HCT116 (cell line): ENCODE results near the gene MED25. TPM values are rescaled to one million over a fixed set of nuclear protein-coding genes. Genes with fewer than 3 reads are reported as not detected.
A peak's percentile ranks its signal among the peaks of the same experiment; 100 is the strongest.

Source experiments
- ATAC-seq: fragments of 200-7000 bp; cut with Tn5 transposase; 2 replicates; pipeline ENCODE4 v1.9.1; 2020; ENCODE audit warnings: mild to moderate bottlenecking, moderate library complexity
- BruUV-seq: library from RNA; stranded (reverse); fragments of 400-500 nt; replicated peaks from 2 replicates; lab custom pipeline; 2021; lab: Mats Ljungman, UMichigan
- CTCF ChIA-PET: fragments of 300-600 bp; sonication (Branson Sonifier 250); formaldehyde crosslinking; loops from one replicate; lab custom pipeline; 2021; ENCODE audit warnings: antibody characterized with exemption; lab: Charles Lee
- POLR2A ChIA-PET: fragments of 300-600, 350-600 bp; sonication (Branson Sonifier 250); formaldehyde crosslinking; loops from one replicate; lab custom pipeline; 2021; ENCODE audit warnings: antibody characterized with exemption; lab: Charles Lee
- RAD21 ChIA-PET, 2 experiments: fragments of 300-600 bp; sonication (Branson Sonifier 250); formaldehyde crosslinking; loops; one replicate each; lab custom pipeline; 2023; ENCODE audit warnings: low total read pairs in 2 of 2; ENCODE audit not compliant: uncharacterized antibody in 2 of 2, unreplicated experiment in 2 of 2, low non-redundant PET in 1 of 2; lab: Charles Lee
- DNase-seq: peaks from one replicate; pipeline ENCODE4 v3.0.0-alpha.2; 2010; ENCODE audit warnings: low read depth, low spot score
- H2AFZ ChIP-seq: fragments of 200-600 bp; shearing (Covaris generic), sonication (generic); 2 replicates; pipeline ENCODE4 v1.6.1; 2017; ENCODE audit warnings: low read depth, mixed run types, mixed read lengths, antibody characterized with exemption, low read length; ENCODE audit not compliant: poor library complexity, severe bottlenecking
- H3K27ac ChIP-seq: 2 replicates; pipeline ENCODE4 v1.5.1; 2012; ENCODE audit warnings: low read depth, low read length
- H3K27me3 ChIP-seq: fragments of 200-600 bp; sonication (generic); 2 replicates; pipeline ENCODE4 v1.6.1; 2016; ENCODE audit warnings: mixed run types, low read length, mixed read lengths; ENCODE audit not compliant: insufficient read depth
- H3K36me3 ChIP-seq, 2 experiments: fragments of 200-500 bp in 1 of 2; fragments of 200-600 bp in 1 of 2; sonication (Bioruptor generic) in 1 of 2; sonication (generic) in 1 of 2; 2 replicates each; pipeline versions ENCODE4 v1.5.1 to v1.6.1; 2014 to 2016; ENCODE audit warnings: low read length in 2 of 2, inconsistent platforms in 1 of 2, mixed read lengths in 1 of 2, mixed run types in 1 of 2; ENCODE audit not compliant: insufficient read depth in 2 of 2, control insufficient read depth in 1 of 2
- H3K4me1 ChIP-seq, 2 experiments: fragments of 200-600 bp in 1 of 2; sonication (generic) in 1 of 2; 2 replicates each; pipeline versions ENCODE4 v1.5.1 to v1.6.1; 2012 to 2017; ENCODE audit warnings: low read length in 2 of 2, inconsistent platforms in 1 of 2, mild to moderate bottlenecking in 1 of 2, mixed read lengths in 1 of 2, mixed run types in 1 of 2, moderate library complexity in 1 of 2; ENCODE audit not compliant: insufficient read depth in 2 of 2, control insufficient read depth in 1 of 2
- H3K4me2 ChIP-seq: fragments of 200-600 bp; sonication (generic); 2 replicates; pipeline ENCODE4 v1.6.1; 2017; ENCODE audit warnings: mixed run types, low read length, mixed read lengths
- H3K4me3 ChIP-seq, 2 experiments: fragments of 200-600 bp in 1 of 2; sonication (generic) in 1 of 2; replicated peaks in 1 of 2; 2 replicates each; pipeline ENCODE4 v1.5.1; 2011 to 2016; ENCODE audit warnings: low read length in 2 of 2, control low read depth in 1 of 2, low read depth in 1 of 2, mild to moderate bottlenecking in 1 of 2, mixed read lengths in 1 of 2, mixed run types in 1 of 2
- H3K79me2 ChIP-seq: fragments of 200-600 bp; sonication (generic); 2 replicates; pipeline ENCODE4 v1.6.1; 2017; ENCODE audit warnings: mild to moderate bottlenecking, mixed run types, low read length, moderate library complexity, mixed read lengths; ENCODE audit not compliant: insufficient read depth
- H3K9ac ChIP-seq: fragments of 200-600 bp; sonication (generic); 2 replicates; pipeline ENCODE4 v1.6.1; 2016; ENCODE audit warnings: low read length, mixed read lengths
- H3K9me2 ChIP-seq: fragments of 200-600 bp; sonication (generic), shearing (Covaris generic); 2 replicates; pipeline ENCODE4 v1.6.1; 2017; ENCODE audit warnings: mixed run types, mild to moderate bottlenecking, moderate library complexity; ENCODE audit not compliant: insufficient read depth
- H3K9me3 ChIP-seq, 2 experiments: fragments of 200-500 bp in 1 of 2; fragments of 200-600 bp in 1 of 2; sonication (Bioruptor generic) in 1 of 2; sonication (generic) in 1 of 2; 2 replicates each; pipeline ENCODE4 v1.6.1; 2014 to 2017; ENCODE audit warnings: low read length in 2 of 2, mixed read lengths in 2 of 2, inconsistent platforms in 1 of 2, low read depth in 1 of 2, mild to moderate bottlenecking in 1 of 2, mixed run types in 1 of 2, moderate library complexity in 1 of 2; ENCODE audit not compliant: control insufficient read depth in 1 of 2, insufficient read depth in 1 of 2
- H4K20me1 ChIP-seq: fragments of 200-600 bp; sonication (generic), shearing (Covaris generic); 2 replicates; pipeline ENCODE4 v1.6.1; 2017; ENCODE audit warnings: mixed run types, mild to moderate bottlenecking, moderate library complexity; ENCODE audit not compliant: insufficient read depth
- CBX3 ChIP-seq: IDR thresholded peaks from 2 replicates; pipeline ENCODE4 v1.6.1; 2012; ENCODE audit warnings: low read depth
- CEBPB ChIP-seq: IDR thresholded peaks from 2 replicates; pipeline ENCODE4 v1.6.1; 2012; ENCODE audit warnings: low read depth
- EGR1 ChIP-seq: IDR thresholded peaks from 2 replicates; pipeline ENCODE4 v1.6.1; 2012; ENCODE audit warnings: low read depth
- EZH2phosphoT487 ChIP-seq: fragments of 200-600 bp; IDR thresholded peaks from 2 replicates; pipeline ENCODE4 v1.6.1; 2018; ENCODE audit warnings: antibody characterized with exemption, borderline replicate concordance
- FOSL1 ChIP-seq: IDR thresholded peaks from 2 replicates; pipeline ENCODE4 v1.6.1; 2012; ENCODE audit warnings: low read depth
- JUND ChIP-seq: IDR thresholded peaks from 2 replicates; pipeline ENCODE4 v1.6.1; 2012
- POLR2AphosphoS5 ChIP-seq: IDR thresholded peaks from 2 replicates; pipeline ENCODE4 v1.6.1; 2011; ENCODE audit warnings: mild to moderate bottlenecking, low read depth, low read length, moderate library complexity
- SIN3A ChIP-seq: IDR thresholded peaks from 2 replicates; pipeline ENCODE4 v1.6.1; 2012; ENCODE audit warnings: low read depth
- SP1 ChIP-seq: IDR thresholded peaks from 2 replicates; pipeline ENCODE4 v1.6.1; 2012; ENCODE audit warnings: low read depth
- SRF ChIP-seq: IDR thresholded peaks from 2 replicates; pipeline ENCODE4 v1.6.1; 2012; ENCODE audit warnings: low read depth
- TCF7L2 ChIP-seq: IDR thresholded peaks from 2 replicates; pipeline ENCODE4 v1.7.0; 2011; ENCODE audit warnings: borderline replicate concordance, inconsistent platforms; ENCODE audit not compliant: insufficient read depth, insufficient read length; ENCODE audit errors: extremely low read depth
- YY1 ChIP-seq: IDR thresholded peaks from 2 replicates; pipeline ENCODE4 v1.6.1; 2011; ENCODE audit warnings: low read length, low read depth, moderate library complexity, mild to moderate bottlenecking; ENCODE audit not compliant: insufficient replicate concordance; ENCODE audit errors: extremely low read depth
- ZNF274 ChIP-seq: fragments of 200-500 bp; sonication (Bioruptor generic); IDR thresholded peaks from 2 replicates; pipeline ENCODE4 v1.6.1; 2014; ENCODE audit warnings: mild to moderate bottlenecking, low read depth, low read length, inconsistent platforms
- intact Hi-C: fragments of 100-400 bp; cut with micrococcal nuclease; formaldehyde crosslinking; loops from 2 replicates; pipeline ENCODE4 v1.10.0; 2022
- total RNA-seq: library from RNA; stranded (reverse); gene quantifications from one replicate; pipeline ENCODE4 v1.2.1, GENCODE V29; 2021; ENCODE audit not compliant: unreplicated experiment
- TF ChIP-seq, protein P1 (sequence below): IDR thresholded peaks from 2 replicates; pipeline ENCODE4 v1.6.1; 2012; ENCODE audit warnings: low read depth
- TF ChIP-seq, protein P2 (sequence below), 3 experiments: fragments of 200-600 bp in 1 of 3; sonication (generic) in 1 of 3; IDR thresholded peaks in 2 of 3; conservative IDR thresholded peaks in 1 of 3; 2 replicates each; pipeline ENCODE4 v1.5.1; 2012 to 2017; ENCODE audit warnings: low read depth in 2 of 3, low read length in 2 of 3, antibody characterized with exemption in 1 of 3, borderline replicate concordance in 1 of 3, control low read depth in 1 of 3, mild to moderate bottlenecking in 1 of 3, mixed read lengths in 1 of 3, mixed run types in 1 of 3, moderate library complexity in 1 of 3; ENCODE audit not compliant: insufficient read depth in 1 of 3
- TF ChIP-seq, protein P3 (sequence below): IDR thresholded peaks from 2 replicates; pipeline ENCODE4 v1.6.1; 2012

The MED25 gene
- total RNA-seq, 1 experiment from 2014 or later, result 77.7 TPM

DNA sequence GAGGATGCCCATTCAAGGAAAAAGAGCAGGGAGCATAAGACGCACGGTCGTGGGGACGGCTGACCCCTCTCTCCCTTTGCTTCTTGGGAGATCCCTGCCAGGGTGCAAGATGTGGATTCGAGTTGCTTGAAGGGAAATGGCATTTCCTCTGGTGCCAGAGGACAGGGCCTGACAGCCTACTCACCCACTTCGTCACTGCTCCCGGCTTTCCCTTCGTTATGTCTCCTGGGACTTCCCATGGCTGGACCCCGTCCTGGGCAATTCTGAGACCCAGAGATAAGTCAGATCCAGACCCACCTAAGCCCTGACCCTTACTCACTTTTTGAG, 60.6 kb downstream of the MED25 start (continued):
- TF ChIP-seq, protein P1, sequence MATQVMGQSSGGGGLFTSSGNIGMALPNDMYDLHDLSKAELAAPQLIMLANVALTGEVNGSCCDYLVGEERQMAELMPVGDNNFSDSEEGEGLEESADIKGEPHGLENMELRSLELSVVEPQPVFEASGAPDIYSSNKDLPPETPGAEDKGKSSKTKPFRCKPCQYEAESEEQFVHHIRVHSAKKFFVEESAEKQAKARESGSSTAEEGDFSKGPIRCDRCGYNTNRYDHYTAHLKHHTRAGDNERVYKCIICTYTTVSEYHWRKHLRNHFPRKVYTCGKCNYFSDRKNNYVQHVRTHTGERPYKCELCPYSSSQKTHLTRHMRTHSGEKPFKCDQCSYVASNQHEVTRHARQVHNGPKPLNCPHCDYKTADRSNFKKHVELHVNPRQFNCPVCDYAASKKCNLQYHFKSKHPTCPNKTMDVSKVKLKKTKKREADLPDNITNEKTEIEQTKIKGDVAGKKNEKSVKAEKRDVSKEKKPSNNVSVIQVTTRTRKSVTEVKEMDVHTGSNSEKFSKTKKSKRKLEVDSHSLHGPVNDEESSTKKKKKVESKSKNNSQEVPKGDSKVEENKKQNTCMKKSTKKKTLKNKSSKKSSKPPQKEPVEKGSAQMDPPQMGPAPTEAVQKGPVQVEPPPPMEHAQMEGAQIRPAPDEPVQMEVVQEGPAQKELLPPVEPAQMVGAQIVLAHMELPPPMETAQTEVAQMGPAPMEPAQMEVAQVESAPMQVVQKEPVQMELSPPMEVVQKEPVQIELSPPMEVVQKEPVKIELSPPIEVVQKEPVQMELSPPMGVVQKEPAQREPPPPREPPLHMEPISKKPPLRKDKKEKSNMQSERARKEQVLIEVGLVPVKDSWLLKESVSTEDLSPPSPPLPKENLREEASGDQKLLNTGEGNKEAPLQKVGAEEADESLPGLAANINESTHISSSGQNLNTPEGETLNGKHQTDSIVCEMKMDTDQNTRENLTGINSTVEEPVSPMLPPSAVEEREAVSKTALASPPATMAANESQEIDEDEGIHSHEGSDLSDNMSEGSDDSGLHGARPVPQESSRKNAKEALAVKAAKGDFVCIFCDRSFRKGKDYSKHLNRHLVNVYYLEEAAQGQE, result no peak
- TF ChIP-seq CBX3, result no peak

DNA sequence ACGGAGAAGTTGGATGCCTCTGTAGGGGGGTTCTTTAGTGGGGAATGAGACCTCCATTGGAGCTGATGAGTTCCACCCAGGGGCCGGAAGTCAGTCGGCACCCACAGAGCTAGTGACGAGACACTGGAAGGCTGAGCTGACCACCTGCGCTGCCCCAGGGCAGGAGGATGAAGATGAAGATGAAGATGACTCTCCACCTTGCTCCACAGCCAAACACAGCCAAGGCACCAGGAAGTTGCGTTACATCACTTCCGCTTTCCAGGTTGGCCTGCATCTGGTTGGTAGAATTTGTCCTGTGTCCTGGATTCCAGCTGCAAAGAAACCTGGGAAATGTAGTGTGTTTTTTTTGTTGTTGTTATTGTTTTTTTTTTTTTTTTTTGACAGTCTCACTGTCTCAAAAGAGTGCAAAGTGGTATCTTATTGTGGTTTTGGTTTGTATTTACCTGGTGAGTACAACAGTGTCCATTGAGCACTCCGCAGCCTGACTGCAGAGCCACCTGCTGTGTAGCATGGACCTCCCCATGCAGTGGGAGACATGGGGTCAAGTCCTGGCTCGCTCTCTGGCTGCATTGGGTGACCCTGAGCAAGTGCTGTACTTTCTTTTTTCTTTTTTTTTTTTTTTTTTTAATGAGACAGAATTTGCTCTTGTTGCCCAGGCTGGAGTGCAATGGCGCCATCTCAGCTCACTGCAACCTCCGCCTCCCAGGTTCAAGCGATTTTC, 61.3 kb downstream of the MED25 start:
- intact Hi-C loops, result no loop called here
- peak overlapping the region; percentile 79 to 89 for H3K4me3 ChIP-seq
- RAD21 ChIA-PET, result no interaction called here
- CTCF ChIA-PET, result no interaction called here
- TF ChIP-seq CEBPB (no peak), POLR2AphosphoS5 (no peak), FOSL1 (no peak), SP1 (no peak), SRF (no peak), SIN3A (no peak), EZH2phosphoT487 (no peak), JUND (no peak), TCF7L2 (no peak), ZNF274 (no peak), CBX3 (no peak), EGR1 (no peak), YY1 (no peak)
- TF ChIP-seq, protein P2, sequence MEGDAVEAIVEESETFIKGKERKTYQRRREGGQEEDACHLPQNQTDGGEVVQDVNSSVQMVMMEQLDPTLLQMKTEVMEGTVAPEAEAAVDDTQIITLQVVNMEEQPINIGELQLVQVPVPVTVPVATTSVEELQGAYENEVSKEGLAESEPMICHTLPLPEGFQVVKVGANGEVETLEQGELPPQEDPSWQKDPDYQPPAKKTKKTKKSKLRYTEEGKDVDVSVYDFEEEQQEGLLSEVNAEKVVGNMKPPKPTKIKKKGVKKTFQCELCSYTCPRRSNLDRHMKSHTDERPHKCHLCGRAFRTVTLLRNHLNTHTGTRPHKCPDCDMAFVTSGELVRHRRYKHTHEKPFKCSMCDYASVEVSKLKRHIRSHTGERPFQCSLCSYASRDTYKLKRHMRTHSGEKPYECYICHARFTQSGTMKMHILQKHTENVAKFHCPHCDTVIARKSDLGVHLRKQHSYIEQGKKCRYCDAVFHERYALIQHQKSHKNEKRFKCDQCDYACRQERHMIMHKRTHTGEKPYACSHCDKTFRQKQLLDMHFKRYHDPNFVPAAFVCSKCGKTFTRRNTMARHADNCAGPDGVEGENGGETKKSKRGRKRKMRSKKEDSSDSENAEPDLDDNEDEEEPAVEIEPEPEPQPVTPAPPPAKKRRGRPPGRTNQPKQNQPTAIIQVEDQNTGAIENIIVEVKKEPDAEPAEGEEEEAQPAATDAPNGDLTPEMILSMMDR (IDR thresholded peaks at IDR 0.05 in 2 of 3, conservative IDR thresholded peaks at IDR 0.05 in 1 of 3; ENCODE audit: borderline replicate concordance in 1 of 3, insufficient read depth in 1 of 3, low read depth in 2 of 3, low read length in 2 of 3), result no peak
- TF ChIP-seq, protein P3, sequence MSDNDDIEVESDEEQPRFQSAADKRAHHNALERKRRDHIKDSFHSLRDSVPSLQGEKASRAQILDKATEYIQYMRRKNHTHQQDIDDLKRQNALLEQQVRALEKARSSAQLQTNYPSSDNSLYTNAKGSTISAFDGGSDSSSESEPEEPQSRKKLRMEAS, result no peak
- H3K9me3 ChIP-seq, result peaks cover 0 to 6% of the 10 kb centered on the region in 2 experiments; a peak in 1 of 4 replicates
- H3K36me3 ChIP-seq, result peaks cover 12 to 18% of the 10 kb centered on the region in 2 experiments
- peaks cover 11 to 30% of the 10 kb centered on the region in 2 experiments for H3K4me1 ChIP-seq
- no peaks in the 10 kb centered on the region for H3K27me3 ChIP-seq
- BruUV-seq, result no TSS peak
- H3K79me2 ChIP-seq, result peaks cover 25% of the 10 kb centered on the region
- no peaks in the 10 kb centered on the region for H3K9me2 ChIP-seq
- H2AFZ ChIP-seq, result no peak overlapping the region
- ATAC-seq, result no peak
- peak; percentile 71 for DNase-seq
- POLR2A ChIA-PET, result no interaction called here
- H3K27ac ChIP-seq, result peak overlapping the region; percentile 98
- peak overlapping the region; percentile 99 for H3K4me2 ChIP-seq
- H4K20me1 ChIP-seq, result no peaks in the 10 kb centered on the region
- peak overlapping the region; percentile 93 for H3K9ac ChIP-seq
